ENCODE data around the gene HBA1.
"Not testable (repeated sequence)": the region's sequence is repeated elsewhere in the genome, so short reads cannot be mapped to it uniquely, and the experiment has no call there.

Gene HBA1

GRCh38 chr16:211631-212180, 35.2 kb downstream of the HBA1 start:
- not testable (repeated sequence) for DNase-seq

GRCh38 chr16:212999-213398, 36.5 kb downstream of the HBA1 start:
- no peak for DNase-seq

- no peak for DNase-seq
These were observed 43.5 kb downstream of the HBA1 start for GRCh38 chr16:220021-220420.

Measured in NCI-H510A treated with DMSO at 0.1 percent for 48 hours (cell line).